Endothelial cell of umbilical vein (primary cell): ENCODE measurements around the gene SERPINI1. TPM values are rescaled to one million over a fixed set of nuclear protein-coding genes. Genes with fewer than 3 reads are reported as not detected.

Experiments used
- BruUV-seq: library from RNA; stranded (reverse); fragments of 400-500 nt; replicated peaks from 2 replicates; lab custom pipeline; 2021; lab: Mats Ljungman, UMichigan
- CTCF ChIA-PET: fragments of 300-600, 350-600 bp; sonication (Branson Sonifier 250); formaldehyde crosslinking; loops from one replicate; lab custom pipeline; 2021; ENCODE audit warnings: antibody characterized with exemption, inconsistent platforms; lab: Charles Lee
- POLR2A ChIA-PET: fragments of 300-600, 350-600 bp; sonication (Branson Sonifier 250); formaldehyde crosslinking; loops from one replicate; lab custom pipeline; 2021; ENCODE audit warnings: antibody characterized with exemption, inconsistent platforms; lab: Charles Lee
- DNase-seq: peaks from one replicate; pipeline ENCODE4 v3.0.0-alpha.2; 2011; ENCODE audit warnings: low read depth, low spot score
- FAIRE-seq: peaks from 2 replicates; lab custom pipeline; 2011; peaks lifted over from hg19 to GRCh38; lab: Jason Lieb, UNC
- H2AFZ ChIP-seq: 2 replicates; pipeline ENCODE4 v1.6.0; 2012; ENCODE audit warnings: low read depth, low read length, control low read depth, inconsistent platforms
- H3K27ac ChIP-seq: 2 replicates; pipeline ENCODE4 v1.5.1; 2011; ENCODE audit warnings: low read depth, mild to moderate bottlenecking, control low read depth, low read length, moderate library complexity; ENCODE audit not compliant: insufficient read depth
- H3K27me3 ChIP-seq, 2 experiments: 2 replicates each; pipeline versions ENCODE4 v1.6.0 to v1.6.1; 2011; ENCODE audit warnings: low read length in 2 of 2, mixed read lengths in 1 of 2; ENCODE audit not compliant: control insufficient read depth in 2 of 2, insufficient read depth in 2 of 2
- H3K36me3 ChIP-seq, 2 experiments: 2 replicates in 1 of 2; 3 replicates in 1 of 2; pipeline ENCODE4 v1.5.1; 2011; ENCODE audit warnings: low read length in 2 of 2, mild to moderate bottlenecking in 1 of 2, moderate library complexity in 1 of 2; ENCODE audit not compliant: control insufficient read depth in 2 of 2, insufficient read depth in 2 of 2; ENCODE audit errors: extremely low read depth in 1 of 2
- H3K4me1 ChIP-seq: 3 replicates; pipeline ENCODE4 v1.5.1; 2011; ENCODE audit warnings: mild to moderate bottlenecking, low read length; ENCODE audit not compliant: control insufficient read depth, insufficient read depth; ENCODE audit errors: extremely low read depth
- H3K4me2 ChIP-seq: 2 replicates; pipeline ENCODE4 v1.6.1; 2011; ENCODE audit warnings: low read length, control low read depth, mixed read lengths; ENCODE audit not compliant: insufficient read depth
- H3K4me3 ChIP-seq, 3 experiments: fragments of 200-600 bp in 1 of 3; sonication (generic), shearing (Covaris generic) in 1 of 3; replicated peaks in 1 of 3; 2 replicates each; pipeline ENCODE4 v1.5.1; 2011 to 2016; ENCODE audit warnings: control low read depth in 3 of 3, low read length in 3 of 3, mild to moderate bottlenecking in 2 of 3, inconsistent platforms in 1 of 3, low read depth in 1 of 3, moderate library complexity in 1 of 3; ENCODE audit not compliant: insufficient read depth in 1 of 3
- H3K79me2 ChIP-seq: 2 replicates; pipeline ENCODE4 v1.6.0; 2012; ENCODE audit warnings: low read length, inconsistent platforms; ENCODE audit not compliant: control insufficient read depth, insufficient read depth
- H3K9ac ChIP-seq: replicated peaks from 2 replicates; pipeline ENCODE3; 2011; ENCODE audit warnings: low read length, control low read depth; ENCODE audit not compliant: insufficient read depth; ENCODE audit errors: extremely low read depth
- H3K9me1 ChIP-seq: replicated peaks from 3 replicates; pipeline ENCODE4 v1.6.0; 2011; ENCODE audit warnings: mild to moderate bottlenecking, low read length; ENCODE audit not compliant: control insufficient read depth, insufficient read depth; ENCODE audit errors: extremely low read depth
- H3K9me3 ChIP-seq: replicated peaks from 2 replicates; pipeline ENCODE4 v1.5.1; 2012; ENCODE audit warnings: low read length, inconsistent platforms; ENCODE audit not compliant: control insufficient read depth, insufficient read depth
- H4K20me1 ChIP-seq: replicated peaks from 2 replicates; pipeline ENCODE3; 2011; ENCODE audit warnings: mild to moderate bottlenecking, low read length; ENCODE audit not compliant: control insufficient read depth, insufficient read depth; ENCODE audit errors: extremely low read depth
- EZH2 ChIP-seq: IDR thresholded peaks from 2 replicates; pipeline ENCODE4 v1.6.1; 2012; ENCODE audit warnings: borderline replicate concordance, low read depth, mild to moderate bottlenecking, moderate library complexity, low read length, inconsistent platforms; ENCODE audit not compliant: severe bottlenecking
- FOS ChIP-seq: IDR thresholded peaks from 2 replicates; pipeline ENCODE4 v1.6.1; 2011; ENCODE audit warnings: mild to moderate bottlenecking, low read length, moderate library complexity, borderline replicate concordance; ENCODE audit not compliant: insufficient read depth
- GATA2 ChIP-seq: IDR thresholded peaks from 2 replicates; pipeline ENCODE4 v1.7.0; 2011; ENCODE audit warnings: low read depth, mild to moderate bottlenecking, moderate library complexity, mixed read lengths, low read length; ENCODE audit not compliant: insufficient read length, insufficient read depth
- JUN ChIP-seq: IDR thresholded peaks from 2 replicates; pipeline ENCODE4 v1.6.1; 2011; ENCODE audit warnings: borderline replicate concordance, low read depth; ENCODE audit not compliant: insufficient read length, insufficient read depth
- MYC ChIP-seq: IDR thresholded peaks from one replicate; pipeline ENCODE4 v1.6.1; 2011; ENCODE audit warnings: mild to moderate bottlenecking, low read depth, low read length
- POLR2A ChIP-seq: IDR thresholded peaks from 2 replicates; pipeline ENCODE4 v1.6.1; 2012; ENCODE audit warnings: low read depth, mild to moderate bottlenecking, control low read depth, low read length
- POLR2AphosphoS5 ChIP-seq: IDR thresholded peaks from 2 replicates; pipeline ENCODE4 v1.6.1; 2012; ENCODE audit warnings: low read depth, mild to moderate bottlenecking, control low read depth, low read length, moderate library complexity; ENCODE audit not compliant: insufficient read depth
- dilution Hi-C: fragments of 300-500 bp; cut with MboI; formaldehyde crosslinking; loops from one replicate; pipeline ENCODE4 v1.15.0; 2019; ENCODE audit warnings: low sequenced_read_pairs; ENCODE audit not compliant: extremely low pct_ligation_motif_present
- intact Hi-C: fragments of 100-400 bp; cut with micrococcal nuclease; formaldehyde crosslinking; loops from one replicate; pipeline ENCODE4 v1.10.0; 2022
- polyA plus RNA-seq, 4 experiments: library from polyadenylated mRNA; depleted of rRNA in 3 of 4; stranded (reverse) in 3 of 4; unstranded in 1 of 4; fragments of >200 nt; gene quantifications; 2 replicates each; pipeline versions ENCODE4 v1.2.1 to v1.2.3, GENCODE V29; 2011 to 2012; ENCODE audit warnings: missing spikeins in 1 of 4
- total RNA-seq: library from RNA; stranded (reverse); gene quantifications from 2 replicates; pipeline ENCODE4 v1.2.3, GENCODE V29; 2021
- TF ChIP-seq, protein P1 (sequence below), 2 donors: IDR thresholded peaks; 1 replicate in 1 of 2; 2 replicates in 1 of 2; pipeline ENCODE4 v1.5.1; 2011; ENCODE audit warnings: low read length in 2 of 2, mild to moderate bottlenecking in 2 of 2, moderate library complexity in 2 of 2, control low read depth in 1 of 2, inconsistent platforms in 1 of 2, low read depth in 1 of 2; ENCODE audit not compliant: insufficient read depth in 1 of 2; ENCODE audit errors: extremely low read depth in 1 of 2
- TF ChIP-seq, protein P2 (sequence below): IDR thresholded peaks from 2 replicates; pipeline ENCODE4 v1.6.1; 2011; ENCODE audit not compliant: insufficient read depth, insufficient read length

SERPINI1 gene
- total and polyA plus RNA-seq, 2 donors (not counting 3 experiments of a cell fraction or from before 2014, with no cell fraction given), result 0.22 to 0.28 TPM

DNA sequence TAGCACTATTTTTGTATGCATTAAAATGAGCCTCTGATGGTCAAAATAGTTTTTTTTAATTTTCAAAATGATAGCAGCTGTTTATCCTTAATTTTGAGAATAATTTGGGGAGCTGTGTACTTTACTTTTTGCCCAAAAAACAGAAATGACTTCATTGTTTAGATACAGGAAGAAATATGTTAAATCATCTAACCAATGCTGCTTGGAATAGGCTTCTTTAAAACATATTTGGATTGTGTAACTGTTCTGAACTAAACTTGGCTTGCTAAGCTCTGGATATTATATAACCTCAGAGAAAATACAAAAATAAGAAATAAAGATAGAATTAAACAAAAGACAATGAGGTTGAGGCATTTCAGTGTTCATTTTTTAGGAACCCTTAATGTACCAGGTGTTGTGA, 119.3 kb downstream of the SERPINI1 start:
- Histone ChIP-seq H3K4me3 (no peak overlapping the region), H3K9me1 (no peaks in the 10 kb centered on the region), H3K27me3 (no peaks in the 10 kb centered on the region), H3K36me3 (no peaks in the 10 kb centered on the region), H3K9ac (no peak overlapping the region), H3K4me1 (no peaks in the 10 kb centered on the region), H2AFZ (no peak overlapping the region), H3K4me2 (no peak overlapping the region), H3K27ac (no peak overlapping the region), H3K79me2 (no peaks in the 10 kb centered on the region), H3K9me3 (no peaks in the 10 kb centered on the region), H4K20me1 (no peaks in the 10 kb centered on the region)
- no peak for DNase-seq
- intact Hi-C loops (no loop called here), dilution Hi-C loops (no loop called here)
- ChIA-PET POLR2A (no interaction called here), CTCF (no interaction called here)
- TF ChIP-seq POLR2A (no peak), POLR2AphosphoS5 (no peak), JUN (no peak), EZH2 (no peak), FOS (no peak), MYC (no peak), GATA2 (no peak)
- TF ChIP-seq, protein P1, sequence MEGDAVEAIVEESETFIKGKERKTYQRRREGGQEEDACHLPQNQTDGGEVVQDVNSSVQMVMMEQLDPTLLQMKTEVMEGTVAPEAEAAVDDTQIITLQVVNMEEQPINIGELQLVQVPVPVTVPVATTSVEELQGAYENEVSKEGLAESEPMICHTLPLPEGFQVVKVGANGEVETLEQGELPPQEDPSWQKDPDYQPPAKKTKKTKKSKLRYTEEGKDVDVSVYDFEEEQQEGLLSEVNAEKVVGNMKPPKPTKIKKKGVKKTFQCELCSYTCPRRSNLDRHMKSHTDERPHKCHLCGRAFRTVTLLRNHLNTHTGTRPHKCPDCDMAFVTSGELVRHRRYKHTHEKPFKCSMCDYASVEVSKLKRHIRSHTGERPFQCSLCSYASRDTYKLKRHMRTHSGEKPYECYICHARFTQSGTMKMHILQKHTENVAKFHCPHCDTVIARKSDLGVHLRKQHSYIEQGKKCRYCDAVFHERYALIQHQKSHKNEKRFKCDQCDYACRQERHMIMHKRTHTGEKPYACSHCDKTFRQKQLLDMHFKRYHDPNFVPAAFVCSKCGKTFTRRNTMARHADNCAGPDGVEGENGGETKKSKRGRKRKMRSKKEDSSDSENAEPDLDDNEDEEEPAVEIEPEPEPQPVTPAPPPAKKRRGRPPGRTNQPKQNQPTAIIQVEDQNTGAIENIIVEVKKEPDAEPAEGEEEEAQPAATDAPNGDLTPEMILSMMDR (IDR thresholded peaks at IDR 0.05; ENCODE audit: extremely low read depth in 1 of 2, insufficient read depth in 1 of 2, low read depth in 1 of 2, low read length in 2 of 2), result no peak
- TF ChIP-seq, protein P2, sequence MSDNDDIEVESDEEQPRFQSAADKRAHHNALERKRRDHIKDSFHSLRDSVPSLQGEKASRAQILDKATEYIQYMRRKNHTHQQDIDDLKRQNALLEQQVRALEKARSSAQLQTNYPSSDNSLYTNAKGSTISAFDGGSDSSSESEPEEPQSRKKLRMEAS, result no peak
- no TSS peak for BruUV-seq
- no peak for FAIRE-seq
